SJSA1 (cell line): ENCODE results near the gene SIAH3. TPM values are rescaled to one million over a fixed set of nuclear protein-coding genes. Genes with fewer than 3 reads are reported as not detected.

Source experiments
- DNase-seq, 2 experiments: peaks; one replicate each; pipeline ENCODE4 v3.0.0-alpha.2; 2015 to 2020; ENCODE audit warnings: low spot score in 2 of 2, low read depth in 1 of 2
- H3K27ac ChIP-seq: fragments of 250-450 bp; sonication (Bioruptor Pico); 2 replicates; pipeline ENCODE4 v1.5.1; 2020; ENCODE audit warnings: mild to moderate bottlenecking, moderate library complexity
- H3K27me3 ChIP-seq: fragments of 250-450 bp; sonication (Bioruptor Pico); replicated peaks from 2 replicates; pipeline ENCODE4 v1.5.1; 2020; ENCODE audit warnings: mild to moderate bottlenecking, moderate library complexity
- H3K36me3 ChIP-seq: fragments of 250-450 bp; sonication (Bioruptor Pico); 2 replicates; pipeline ENCODE4 v1.5.1; 2020; ENCODE audit warnings: mild to moderate bottlenecking
- H3K4me1 ChIP-seq: fragments of 250-450 bp; sonication (Bioruptor Pico); replicated peaks from 2 replicates; pipeline ENCODE4 v1.6.1; 2021; ENCODE audit warnings: mild to moderate bottlenecking
- H3K4me3 ChIP-seq: fragments of 250-450 bp; sonication (Bioruptor Pico); 2 replicates; pipeline ENCODE4 v1.5.1; 2020; ENCODE audit warnings: mild to moderate bottlenecking
- H3K9me3 ChIP-seq: fragments of 250-450 bp; sonication (Bioruptor Pico); replicated peaks from 2 replicates; pipeline ENCODE4 v1.5.1; 2020; ENCODE audit warnings: mild to moderate bottlenecking
- total RNA-seq: library from RNA; depleted of rRNA; stranded (reverse); fragments of >200 nt; shearing (Covaris generic); gene quantifications from 2 replicates; pipeline ENCODE4 v1.2.3, GENCODE V29; 2014; rRNA removed

The SIAH3 gene
- total RNA-seq, 1 experiment from 2014 or later, result 0.08 TPM

DNA sequence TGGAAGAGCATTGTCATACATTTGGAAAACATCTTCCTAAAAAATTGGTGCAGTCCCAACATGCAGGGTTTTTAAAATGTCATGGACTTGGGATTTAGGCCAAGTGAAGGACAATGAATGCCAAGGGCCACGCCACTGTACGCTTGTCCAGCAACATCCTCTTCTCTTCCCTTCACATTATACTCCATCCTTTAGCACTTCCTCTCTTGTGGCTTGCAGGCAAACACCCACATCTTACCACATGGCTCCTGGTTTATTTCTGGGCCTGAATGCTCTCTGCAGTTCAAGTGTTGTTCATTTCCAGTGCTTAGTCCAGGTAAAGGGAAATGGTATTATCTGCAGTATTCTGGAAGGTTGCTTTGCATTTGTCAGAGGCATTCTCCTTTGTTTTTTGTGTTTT is 104.5 kb downstream of the SIAH3 start:
- H3K4me3 ChIP-seq, result no peak overlapping the region
- H3K27me3 ChIP-seq, result peaks cover 5% of the 10 kb centered on the region; the same call in 1 of the 2 replicates
- no peak overlapping the region for H3K27ac ChIP-seq
- H3K4me1 ChIP-seq, result no peaks in the 10 kb centered on the region
- H3K36me3 ChIP-seq, result no peaks in the 10 kb centered on the region
- H3K9me3 ChIP-seq, result no peaks in the 10 kb centered on the region
- no peak for DNase-seq

DNA sequence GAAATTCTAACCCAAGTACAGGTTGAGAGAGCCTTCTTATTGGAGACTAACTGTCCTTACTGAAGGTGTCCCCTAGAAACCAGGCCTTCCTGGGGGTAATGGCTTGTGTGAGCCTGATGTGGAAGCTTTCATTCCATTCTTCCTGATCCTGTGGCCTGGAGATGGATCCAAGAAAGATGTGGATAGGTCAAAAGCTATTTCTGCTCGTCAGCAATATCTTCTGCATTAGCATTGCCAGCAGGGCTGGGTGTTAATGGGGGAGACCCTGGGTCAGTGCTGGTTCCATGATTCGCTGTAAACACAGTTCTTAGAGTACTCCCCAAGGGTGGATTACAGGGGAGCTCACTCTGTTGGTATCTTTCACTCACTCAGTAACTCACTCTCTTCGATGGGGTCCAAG is 106.6 kb downstream of the SIAH3 start:
- H3K27me3 ChIP-seq, result peaks cover under 1% of the 10 kb centered on the region; the same call in 1 of the 2 replicates
- no peaks in the 10 kb centered on the region for H3K4me1 ChIP-seq
- H3K36me3 ChIP-seq, result no peaks in the 10 kb centered on the region
- H3K4me3 ChIP-seq, result no peak overlapping the region
- H3K9me3 ChIP-seq, result no peaks in the 10 kb centered on the region
- no peak for DNase-seq
- H3K27ac ChIP-seq, result no peak overlapping the region

GRCh38 chr13:45742985-45743384 is 108.6 kb downstream of the SIAH3 start:
- Histone ChIP-seq H3K9me3 (no peaks in the 10 kb centered on the region), H3K27ac (no peak overlapping the region), H3K36me3 (no peaks in the 10 kb centered on the region), H3K4me3 (no peak overlapping the region), H3K4me1 (no peaks in the 10 kb centered on the region), H3K27me3 (no peaks in the 10 kb centered on the region)
- no peak for DNase-seq

DNA sequence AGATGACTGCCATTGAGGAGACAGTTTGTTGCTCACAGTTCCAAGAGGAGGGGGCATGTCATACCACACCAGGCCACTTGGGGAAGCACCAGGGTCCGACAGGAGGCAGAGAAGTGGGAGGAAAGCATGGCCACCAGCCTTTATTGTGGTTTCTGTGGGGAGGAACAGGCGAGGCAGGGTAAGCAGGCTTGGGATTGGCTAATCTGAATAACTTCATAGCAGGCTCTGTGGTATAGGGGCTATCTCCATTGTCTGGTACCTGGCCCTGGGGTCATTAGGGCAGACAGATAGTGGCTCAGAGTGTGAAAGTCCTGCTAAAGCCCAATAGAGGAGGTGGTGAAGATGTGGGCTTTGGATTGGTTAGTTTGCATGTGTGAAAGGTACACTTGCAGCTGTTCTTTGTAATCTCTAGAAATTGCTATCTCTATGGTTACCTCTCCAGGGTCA is 114.0 kb downstream of the SIAH3 start:
- Histone ChIP-seq H3K27ac (no peak overlapping the region), H3K27me3 (no peaks in the 10 kb centered on the region), H3K36me3 (no peaks in the 10 kb centered on the region), H3K4me1 (no peaks in the 10 kb centered on the region), H3K4me3 (no peak overlapping the region), H3K9me3 (no peaks in the 10 kb centered on the region)
- DNase-seq, result no peak

- H3K36me3 ChIP-seq, result no peaks in the 10 kb centered on the region
- no peak overlapping the region for H3K27ac ChIP-seq
- no peaks in the 10 kb centered on the region for H3K27me3 ChIP-seq
- H3K4me3 ChIP-seq, result no peak overlapping the region
- H3K9me3 ChIP-seq, result no peaks in the 10 kb centered on the region
- DNase-seq, result no peak
- no peaks in the 10 kb centered on the region for H3K4me1 ChIP-seq
Observed at GRCh38 chr13:45733361-45733760, 118.2 kb downstream of the SIAH3 start.

DNA sequence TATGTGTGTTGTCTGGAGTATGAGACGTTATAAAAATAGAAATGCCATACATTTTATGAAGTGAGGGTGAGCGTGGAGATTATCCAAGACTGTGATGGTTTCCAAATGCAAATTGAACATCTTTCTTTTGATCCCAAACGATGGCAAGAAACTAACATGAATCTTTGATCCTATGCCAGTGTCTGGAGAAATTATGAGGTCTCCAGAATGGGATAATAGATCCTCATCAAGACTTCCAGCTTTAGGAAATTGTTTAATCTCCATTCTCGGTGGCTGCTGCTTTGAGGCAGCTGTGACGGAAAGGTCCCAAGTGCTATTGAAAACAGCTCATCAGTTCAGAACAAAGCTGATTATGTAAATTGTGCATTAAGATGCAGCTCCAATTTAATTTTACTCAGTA is 118.6 kb downstream of the SIAH3 start:
- Histone ChIP-seq H3K4me3 (no peak overlapping the region), H3K27ac (no peak overlapping the region), H3K27me3 (no peaks in the 10 kb centered on the region), H3K4me1 (no peaks in the 10 kb centered on the region), H3K9me3 (no peaks in the 10 kb centered on the region), H3K36me3 (no peaks in the 10 kb centered on the region)
- no peak for DNase-seq

DNA sequence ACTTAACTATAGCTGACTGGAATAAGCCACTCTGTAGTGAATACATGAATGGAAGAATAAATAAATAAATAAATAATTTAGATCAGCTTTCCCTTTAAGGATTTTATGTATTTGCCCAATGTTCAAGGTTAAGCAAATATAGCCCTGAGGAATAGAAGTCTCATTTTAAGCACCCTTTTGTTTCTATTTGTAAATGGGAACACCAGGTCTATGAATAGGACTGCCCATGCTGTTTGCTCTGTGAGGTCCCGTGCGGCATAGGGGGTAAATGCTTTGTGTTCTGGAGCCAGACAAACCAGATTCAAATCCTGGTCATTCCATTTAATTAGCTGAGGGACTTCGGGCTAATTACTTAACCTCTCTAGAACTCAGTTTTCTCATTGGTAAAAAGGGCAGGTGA is 120.1 kb downstream of the SIAH3 start:
- Histone ChIP-seq H3K9me3 (no peaks in the 10 kb centered on the region), H3K27me3 (no peaks in the 10 kb centered on the region), H3K4me1 (no peaks in the 10 kb centered on the region), H3K36me3 (no peaks in the 10 kb centered on the region), H3K27ac (no peak overlapping the region), H3K4me3 (no peak overlapping the region)
- no peak for DNase-seq

- Histone ChIP-seq H3K36me3 (no peaks in the 10 kb centered on the region), H3K27ac (no peak overlapping the region), H3K4me3 (no peak overlapping the region), H3K9me3 (no peaks in the 10 kb centered on the region), H3K4me1 (no peaks in the 10 kb centered on the region), H3K27me3 (peaks cover 7% of the 10 kb centered on the region; the same call in 1 of the 2 replicates)
- DNase-seq, result no peak
Observed at GRCh38 chr13:45728759-45729158, 122.8 kb downstream of the SIAH3 start.

Other genes with a start within 250 kb of the SIAH3 start
- not detected in 2 replicates for gene ERICH6B, start 236.0 kb downstream of the SIAH3 start, total RNA-seq
- not detected in 2 replicates for gene CBY2, start 149.4 kb downstream of the SIAH3 start, total RNA-seq
- 6.7 and 12.2 TPM in 2 replicates for gene ZC3H13, start 201.0 kb upstream of the SIAH3 start, total RNA-seq